Esophagus mucosa (tissue), 1 donor: ENCODE results near the gene FAM177A1. TPM values are rescaled to one million over a fixed set of nuclear protein-coding genes. Genes with fewer than 3 reads are reported as not detected.

ENCODE experiments used
- total RNA-seq: library from RNA; stranded (reverse); gene quantifications from one replicate; pipeline ENCODE4 v1.2.4, GENCODE V29; 2023
- donor health status: DM: yes; HTN: yes; CAD: no.

The FAM177A1 gene
- total RNA-seq, 1 donor from 2014 or later: 51.0 TPM

Other genes with a start within 250 kb of the FAM177A1 start
- 34.6 TPM for gene BAZ1A, start 170.9 kb upstream of the FAM177A1 start, total RNA-seq
- gene SRP54, start 63.3 kb upstream of the FAM177A1 start, total RNA-seq: 26.6 TPM
- 11.8 TPM for gene PPP2R3C, start 75.7 kb downstream of the FAM177A1 start, total RNA-seq
- gene PRORP, start 76.3 kb downstream of the FAM177A1 start, total RNA-seq: 17.5 TPM
- gene PSMA6, start 246.1 kb downstream of the FAM177A1 start, total RNA-seq: 188 TPM